Smooth muscle cell (in vitro differentiated cells): Measurements from ENCODE around the gene CARMIL1. TPM values are rescaled to one million over a fixed set of nuclear protein-coding genes. Genes with fewer than 3 reads are reported as not detected.

Source experiments
- DNase-seq: peaks from one replicate; lab custom pipeline; 2025; ENCODE audit not compliant: unreplicated experiment; lab: John Stamatoyannopoulos, UW
- H2AFZ ChIP-seq: fragments of 200-600 bp; sonication (generic); 2 replicates; pipeline ENCODE4 v1.6.0; 2016; ENCODE audit warnings: antibody characterized with exemption, low read depth, mild to moderate bottlenecking
- H3F3A ChIP-seq: fragments of 200-600 bp; sonication (generic); 2 replicates; pipeline ENCODE4 v1.6.0; 2017; ENCODE audit warnings: antibody characterized with exemption, low read depth
- H3K27ac ChIP-seq: fragments of 200-600 bp; sonication (generic); 2 replicates; pipeline ENCODE4 v1.5.1; 2016; ENCODE audit warnings: low read depth, mild to moderate bottlenecking
- H3K27me3 ChIP-seq: fragments of 200-600 bp; sonication (generic); 2 replicates; pipeline ENCODE4 v1.6.1; 2016; ENCODE audit warnings: low read depth, mild to moderate bottlenecking
- H3K36me3 ChIP-seq: fragments of 200-600 bp; sonication (generic); 2 replicates; pipeline ENCODE4 v1.5.1; 2016; ENCODE audit warnings: low read depth
- H3K4me1 ChIP-seq: fragments of 200-600 bp; sonication (generic); 2 replicates; pipeline ENCODE4 v1.5.1; 2016; ENCODE audit warnings: low read depth
- H3K4me2 ChIP-seq: fragments of 200-600 bp; sonication (generic); 2 replicates; pipeline ENCODE4 v1.6.0; 2016; ENCODE audit warnings: mild to moderate bottlenecking
- H3K4me3 ChIP-seq: fragments of 200-600 bp; sonication (generic); 2 replicates; pipeline ENCODE4 v1.5.1; 2016; ENCODE audit warnings: mild to moderate bottlenecking
- H3K79me2 ChIP-seq: fragments of 200-600 bp; sonication (generic); 2 replicates; pipeline ENCODE4 v1.6.0; 2016; ENCODE audit warnings: low read depth, mild to moderate bottlenecking
- H3K9ac ChIP-seq: fragments of 200-600 bp; sonication (generic); 2 replicates; pipeline ENCODE4 v1.6.0; 2016; ENCODE audit warnings: low read depth
- H3K9me3 ChIP-seq: fragments of 200-600 bp; sonication (generic); replicated peaks from 2 replicates; pipeline ENCODE4 v1.5.1; 2016; ENCODE audit warnings: low read depth
- H4K20me1 ChIP-seq: fragments of 200-600 bp; sonication (generic); 2 replicates; pipeline ENCODE4 v1.6.0; 2016; ENCODE audit warnings: low read depth
- CTCF ChIP-seq: fragments of 200-600 bp; sonication (generic); IDR thresholded peaks from 2 replicates; pipeline ENCODE4 v1.5.1; 2017; ENCODE audit warnings: borderline replicate concordance, mild to moderate bottlenecking, antibody characterized with exemption; ENCODE audit not compliant: insufficient read depth, poor library complexity, severe bottlenecking
- WGBS: methylation state at CpG from one replicate; pipeline ENCODE4 v1.1.7; 2016; ENCODE audit warnings: low lambda C conversion rate; 5-methylcytosine and 5-hydroxymethylcytosine counted together
- polyA plus RNA-seq: library from polyadenylated mRNA; unstranded; fragments of >200 nt; fragmentation: Nextera tagmentation; extraction: Ambion mirVana; gene quantifications from 2 replicates; pipeline ENCODE4 v1.2.1, GENCODE V29; 2016
- total RNA-seq: library from RNA; depleted of rRNA; stranded (reverse); fragments of >200 nt; gene quantifications from 2 replicates; pipeline ENCODE4 v1.2.3, GENCODE V29; 2014

The CARMIL1 gene
- total and polyA plus RNA-seq, 2 experiments from 2014 or later = 7.6 to 24.1 TPM

GRCh38 chr6:25468881-25469280 lies 189.7 kb downstream of the CARMIL1 start:
- H3K4me2 ChIP-seq = no peak overlapping the region
- no peaks in the 10 kb centered on the region for H3F3A ChIP-seq
- no peaks in the 10 kb centered on the region for H3K79me2 ChIP-seq
- 100% methylated on average over 2 of the region's 2 CpGs for WGBS
- H4K20me1 ChIP-seq = no peaks in the 10 kb centered on the region
- H3K9me3 ChIP-seq = no peaks in the 10 kb centered on the region
- no peaks in the 10 kb centered on the region for H3K27me3 ChIP-seq
- no peak for DNase-seq
- H3K36me3 ChIP-seq = no peaks in the 10 kb centered on the region
- H3K27ac ChIP-seq = no peak overlapping the region
- H3K9ac ChIP-seq = no peak overlapping the region
- no peak overlapping the region for H3K4me3 ChIP-seq
- no peaks in the 10 kb centered on the region for H3K4me1 ChIP-seq
- H2AFZ ChIP-seq = no peak overlapping the region
- TF ChIP-seq CTCF = no peak

- no peaks in the 10 kb centered on the region for H3K4me1 ChIP-seq
- TF ChIP-seq CTCF = peak; percentile 40
- H3K4me2 ChIP-seq = no peak overlapping the region
- H3K27ac ChIP-seq = no peak overlapping the region
- no peak overlapping the region for H3K9ac ChIP-seq
- H3K4me3 ChIP-seq = no peak overlapping the region
- H2AFZ ChIP-seq = no peak overlapping the region
- no peaks in the 10 kb centered on the region for H3K36me3 ChIP-seq
- H3F3A ChIP-seq = no peaks in the 10 kb centered on the region
- H4K20me1 ChIP-seq = no peaks in the 10 kb centered on the region
- DNase-seq = no peak
- H3K9me3 ChIP-seq = no peaks in the 10 kb centered on the region
- no peaks in the 10 kb centered on the region for H3K79me2 ChIP-seq
- H3K27me3 ChIP-seq = no peaks in the 10 kb centered on the region
These were observed 190.7 kb downstream of the CARMIL1 start for GRCh38 chr6:25469797-25470388.

- H3K9ac ChIP-seq = no peak overlapping the region
- no peaks in the 10 kb centered on the region for H3F3A ChIP-seq
- no peak overlapping the region for H3K4me2 ChIP-seq
- no peaks in the 10 kb centered on the region for H3K4me1 ChIP-seq
- no peak for DNase-seq
- no peaks in the 10 kb centered on the region for H3K36me3 ChIP-seq
- TF ChIP-seq CTCF = peak; percentile 11
- 97% methylated on average over 3 of the region's 3 CpGs for WGBS
- H3K4me3 ChIP-seq = no peak overlapping the region
- H3K27me3 ChIP-seq = no peaks in the 10 kb centered on the region
- H4K20me1 ChIP-seq = no peaks in the 10 kb centered on the region
- H3K79me2 ChIP-seq = no peaks in the 10 kb centered on the region
- H3K9me3 ChIP-seq = no peaks in the 10 kb centered on the region
- H2AFZ ChIP-seq = no peak overlapping the region
- H3K27ac ChIP-seq = no peak overlapping the region
These were observed 193.1 kb downstream of the CARMIL1 start for GRCh38 chr6:25472306-25472705.

GRCh38 chr6:25472906-25473305 lies 193.7 kb downstream of the CARMIL1 start:
- Histone ChIP-seq H3K36me3 (no peaks in the 10 kb centered on the region), H4K20me1 (no peaks in the 10 kb centered on the region), H3K4me1 (no peaks in the 10 kb centered on the region), H3K27ac (no peak overlapping the region), H3K4me3 (no peak overlapping the region), H3K9me3 (no peaks in the 10 kb centered on the region), H3K9ac (no peak overlapping the region), H3F3A (no peaks in the 10 kb centered on the region), H2AFZ (no peak overlapping the region), H3K27me3 (no peaks in the 10 kb centered on the region), H3K79me2 (no peaks in the 10 kb centered on the region), H3K4me2 (no peak overlapping the region)
- DNase-seq = no peak
- no peak for TF ChIP-seq CTCF
- WGBS = 95% methylated on average over 3 of the region's 3 CpGs
